SK-N-SH treated with all-trans-retinoic acid at 6 μM for 48 hours (cell line): ENCODE data around the gene GPC3.
A peak's percentile ranks its signal among the peaks of the same experiment; 100 is the strongest.

Source experiments
- ATAC-seq: fragments of 200-7000 bp; cut with Tn5 transposase; 3 replicates; pipeline ENCODE4 v1.9.1; 2020; ENCODE audit warnings: mild to moderate bottlenecking, moderate library complexity
- ARNTL ChIP-seq: fragments of 450-650 bp; formaldehyde crosslinking; IDR thresholded peaks from 2 replicates; pipeline ENCODE4 v1.5.0; 2020; ENCODE audit warnings: low read depth, mild to moderate bottlenecking, moderate library complexity, borderline replicate concordance
- BACH2 ChIP-seq: fragments of 250-450 bp; sonication (Bioruptor Pico); IDR thresholded peaks from 2 replicates; pipeline ENCODE4 v1.9.0; 2021; ENCODE audit warnings: mild to moderate bottlenecking, borderline replicate concordance
- ESRRG ChIP-seq: fragments of 250-450 bp; sonication (Bioruptor Pico); IDR thresholded peaks from 2 replicates; pipeline ENCODE4 v1.6.1; 2021; ENCODE audit warnings: mild to moderate bottlenecking
- ISL1 ChIP-seq: fragments of 250-450 bp; sonication (Bioruptor Pico); IDR thresholded peaks from 2 replicates; pipeline ENCODE4 v2.1.2; 2022; ENCODE audit warnings: mild to moderate bottlenecking, moderate library complexity
- OSR1 ChIP-seq: fragments of 250-450 bp; sonication (Bioruptor Pico); IDR thresholded peaks from 2 replicates; pipeline ENCODE4 v1.8.0; 2022; ENCODE audit warnings: moderate library complexity, mild to moderate bottlenecking, inconsistent platforms
- PPARA ChIP-seq: fragments of 250-450 bp; sonication (Bioruptor Pico); IDR thresholded peaks from 2 replicates; pipeline ENCODE4 v1.5.0; 2020; ENCODE audit warnings: mild to moderate bottlenecking, borderline replicate concordance
- RARB ChIP-seq: fragments of 250-450 bp; sonication (Bioruptor Pico); IDR thresholded peaks from 2 replicates; pipeline ENCODE4 v1.8.0; 2021; ENCODE audit warnings: mild to moderate bottlenecking, moderate library complexity
- SNAI2 ChIP-seq: fragments of 250-450 bp; sonication (Bioruptor Pico); IDR thresholded peaks from 2 replicates; pipeline ENCODE4 v1.5.0; 2020; ENCODE audit warnings: mild to moderate bottlenecking, moderate library complexity
- TCF4 ChIP-seq: fragments of 250-450 bp; sonication (Bioruptor Pico); IDR thresholded peaks from 2 replicates; pipeline ENCODE4 v1.8.0; 2021; ENCODE audit warnings: mild to moderate bottlenecking, moderate library complexity, borderline replicate concordance
- TOX ChIP-seq: fragments of 250-450 bp; sonication (Bioruptor Pico); IDR thresholded peaks from 2 replicates; pipeline ENCODE4 v1.8.0; 2021; ENCODE audit warnings: mild to moderate bottlenecking, moderate library complexity, borderline replicate concordance
- ZC3H10 ChIP-seq: fragments of 250-450 bp; sonication (Bioruptor Pico); IDR thresholded peaks from 2 replicates; pipeline ENCODE4 v1.5.1; 2021; ENCODE audit warnings: mild to moderate bottlenecking, moderate library complexity
- ZFP3 ChIP-seq: fragments of 250-450 bp; sonication (Bioruptor Pico); IDR thresholded peaks from 2 replicates; pipeline ENCODE4 v1.5.0; 2020; ENCODE audit warnings: mild to moderate bottlenecking, moderate library complexity
- ZFP30 ChIP-seq: fragments of 450-650 bp; formaldehyde crosslinking; IDR thresholded peaks from 2 replicates; pipeline ENCODE4 v1.5.0; 2022; ENCODE audit warnings: mild to moderate bottlenecking, moderate library complexity
- ZNF8 ChIP-seq: fragments of 450-650 bp; formaldehyde crosslinking; IDR thresholded peaks from 2 replicates; pipeline ENCODE4 v1.5.0; 2020; ENCODE audit warnings: mild to moderate bottlenecking, moderate library complexity
- TF ChIP-seq, protein P1 (sequence below): fragments of 250-450 bp; sonication (Bioruptor Pico); IDR thresholded peaks from 2 replicates; pipeline ENCODE4 v1.8.0; 2020; ENCODE audit warnings: mild to moderate bottlenecking, moderate library complexity, borderline replicate concordance
- TF ChIP-seq, protein P2 (sequence below): fragments of 250-450 bp; sonication (Bioruptor Pico); IDR thresholded peaks from 2 replicates; pipeline ENCODE4 v1.5.0; 2020; ENCODE audit warnings: mild to moderate bottlenecking, moderate library complexity
- TF ChIP-seq, protein P3 (sequence below): fragments of 250-450 bp; sonication (Bioruptor Pico); IDR thresholded peaks from 2 replicates; pipeline ENCODE4 v1.5.1; 2020; ENCODE audit warnings: low read depth, mild to moderate bottlenecking, moderate library complexity
- TF ChIP-seq, protein P4 (sequence below): fragments of 250-450 bp; sonication (Bioruptor Pico); IDR thresholded peaks from 2 replicates; pipeline ENCODE4 v1.5.1; 2021; ENCODE audit warnings: mild to moderate bottlenecking, moderate library complexity

GPC3 gene

DNA sequence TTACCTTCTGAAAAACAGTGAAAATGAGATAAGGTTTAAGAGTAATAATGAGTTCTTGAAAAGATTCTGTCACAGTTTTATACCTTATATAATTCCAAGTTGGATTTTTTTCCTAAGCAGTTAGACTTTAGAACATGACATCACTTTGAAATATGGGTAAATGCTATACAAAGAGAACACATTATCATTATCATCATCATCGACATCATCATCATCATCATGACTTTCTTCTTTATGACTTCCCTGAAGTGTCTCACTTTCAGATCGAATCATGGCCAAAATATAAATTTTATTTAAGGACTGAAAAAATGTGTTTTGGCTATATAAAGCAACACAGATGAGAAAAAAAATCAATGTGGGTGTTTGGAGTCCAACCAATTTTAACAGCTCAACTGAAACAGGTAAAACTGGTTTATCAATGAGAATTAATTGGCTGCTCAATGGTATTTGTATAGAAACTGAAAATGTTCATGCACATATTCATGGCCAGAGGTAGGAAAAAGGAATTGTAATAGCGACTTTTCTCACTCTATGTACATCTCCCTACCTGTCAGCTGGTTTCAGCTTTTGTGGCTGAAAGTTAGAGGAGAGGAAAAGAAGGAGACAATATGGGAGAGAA, 327.0 kb downstream of the GPC3 start:
- TF ChIP-seq, protein P1, sequence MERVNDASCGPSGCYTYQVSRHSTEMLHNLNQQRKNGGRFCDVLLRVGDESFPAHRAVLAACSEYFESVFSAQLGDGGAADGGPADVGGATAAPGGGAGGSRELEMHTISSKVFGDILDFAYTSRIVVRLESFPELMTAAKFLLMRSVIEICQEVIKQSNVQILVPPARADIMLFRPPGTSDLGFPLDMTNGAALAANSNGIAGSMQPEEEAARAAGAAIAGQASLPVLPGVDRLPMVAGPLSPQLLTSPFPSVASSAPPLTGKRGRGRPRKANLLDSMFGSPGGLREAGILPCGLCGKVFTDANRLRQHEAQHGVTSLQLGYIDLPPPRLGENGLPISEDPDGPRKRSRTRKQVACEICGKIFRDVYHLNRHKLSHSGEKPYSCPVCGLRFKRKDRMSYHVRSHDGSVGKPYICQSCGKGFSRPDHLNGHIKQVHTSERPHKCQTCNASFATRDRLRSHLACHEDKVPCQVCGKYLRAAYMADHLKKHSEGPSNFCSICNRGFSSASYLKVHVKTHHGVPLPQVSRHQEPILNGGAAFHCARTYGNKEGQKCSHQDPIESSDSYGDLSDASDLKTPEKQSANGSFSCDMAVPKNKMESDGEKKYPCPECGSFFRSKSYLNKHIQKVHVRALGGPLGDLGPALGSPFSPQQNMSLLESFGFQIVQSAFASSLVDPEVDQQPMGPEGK (CRISPR knock-in tag): no peak
- TF ChIP-seq ZFP30 (no peak), ZNF8 (CRISPR knock-in tag) (no peak), RARB (CRISPR knock-in tag) (no peak), ZC3H10 (CRISPR knock-in tag) (no peak), TCF4 (no peak), SNAI2 (no peak), BACH2 (CRISPR knock-in tag) (no peak)
- TF ChIP-seq, protein P2, sequence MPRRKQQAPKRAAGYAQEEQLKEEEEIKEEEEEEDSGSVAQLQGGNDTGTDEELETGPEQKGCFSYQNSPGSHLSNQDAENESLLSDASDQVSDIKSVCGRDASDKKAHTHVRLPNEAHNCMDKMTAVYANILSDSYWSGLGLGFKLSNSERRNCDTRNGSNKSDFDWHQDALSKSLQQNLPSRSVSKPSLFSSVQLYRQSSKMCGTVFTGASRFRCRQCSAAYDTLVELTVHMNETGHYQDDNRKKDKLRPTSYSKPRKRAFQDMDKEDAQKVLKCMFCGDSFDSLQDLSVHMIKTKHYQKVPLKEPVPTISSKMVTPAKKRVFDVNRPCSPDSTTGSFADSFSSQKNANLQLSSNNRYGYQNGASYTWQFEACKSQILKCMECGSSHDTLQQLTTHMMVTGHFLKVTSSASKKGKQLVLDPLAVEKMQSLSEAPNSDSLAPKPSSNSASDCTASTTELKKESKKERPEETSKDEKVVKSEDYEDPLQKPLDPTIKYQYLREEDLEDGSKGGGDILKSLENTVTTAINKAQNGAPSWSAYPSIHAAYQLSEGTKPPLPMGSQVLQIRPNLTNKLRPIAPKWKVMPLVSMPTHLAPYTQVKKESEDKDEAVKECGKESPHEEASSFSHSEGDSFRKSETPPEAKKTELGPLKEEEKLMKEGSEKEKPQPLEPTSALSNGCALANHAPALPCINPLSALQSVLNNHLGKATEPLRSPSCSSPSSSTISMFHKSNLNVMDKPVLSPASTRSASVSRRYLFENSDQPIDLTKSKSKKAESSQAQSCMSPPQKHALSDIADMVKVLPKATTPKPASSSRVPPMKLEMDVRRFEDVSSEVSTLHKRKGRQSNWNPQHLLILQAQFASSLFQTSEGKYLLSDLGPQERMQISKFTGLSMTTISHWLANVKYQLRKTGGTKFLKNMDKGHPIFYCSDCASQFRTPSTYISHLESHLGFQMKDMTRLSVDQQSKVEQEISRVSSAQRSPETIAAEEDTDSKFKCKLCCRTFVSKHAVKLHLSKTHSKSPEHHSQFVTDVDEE: no peak
- TF ChIP-seq, protein P3, sequence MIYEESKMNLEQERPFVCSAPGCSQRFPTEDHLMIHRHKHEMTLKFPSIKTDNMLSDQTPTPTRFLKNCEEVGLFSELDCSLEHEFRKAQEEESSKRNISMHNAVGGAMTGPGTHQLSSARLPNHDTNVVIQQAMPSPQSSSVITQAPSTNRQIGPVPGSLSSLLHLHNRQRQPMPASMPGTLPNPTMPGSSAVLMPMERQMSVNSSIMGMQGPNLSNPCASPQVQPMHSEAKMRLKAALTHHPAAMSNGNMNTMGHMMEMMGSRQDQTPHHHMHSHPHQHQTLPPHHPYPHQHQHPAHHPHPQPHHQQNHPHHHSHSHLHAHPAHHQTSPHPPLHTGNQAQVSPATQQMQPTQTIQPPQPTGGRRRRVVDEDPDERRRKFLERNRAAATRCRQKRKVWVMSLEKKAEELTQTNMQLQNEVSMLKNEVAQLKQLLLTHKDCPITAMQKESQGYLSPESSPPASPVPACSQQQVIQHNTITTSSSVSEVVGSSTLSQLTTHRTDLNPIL (CRISPR knock-in tag): no peak
- TF ChIP-seq, protein P4, sequence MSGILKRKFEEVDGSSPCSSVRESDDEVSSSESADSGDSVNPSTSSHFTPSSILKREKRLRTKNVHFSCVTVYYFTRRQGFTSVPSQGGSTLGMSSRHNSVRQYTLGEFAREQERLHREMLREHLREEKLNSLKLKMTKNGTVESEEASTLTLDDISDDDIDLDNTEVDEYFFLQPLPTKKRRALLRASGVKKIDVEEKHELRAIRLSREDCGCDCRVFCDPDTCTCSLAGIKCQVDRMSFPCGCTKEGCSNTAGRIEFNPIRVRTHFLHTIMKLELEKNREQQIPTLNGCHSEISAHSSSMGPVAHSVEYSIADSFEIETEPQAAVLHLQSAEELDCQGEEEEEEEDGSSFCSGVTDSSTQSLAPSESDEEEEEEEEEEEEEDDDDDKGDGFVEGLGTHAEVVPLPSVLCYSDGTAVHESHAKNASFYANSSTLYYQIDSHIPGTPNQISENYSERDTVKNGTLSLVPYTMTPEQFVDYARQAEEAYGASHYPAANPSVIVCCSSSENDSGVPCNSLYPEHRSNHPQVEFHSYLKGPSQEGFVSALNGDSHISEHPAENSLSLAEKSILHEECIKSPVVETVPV (CRISPR knock-in tag): no peak
- TF ChIP-seq, all 23 proteins: peak for 0
- no peak for ATAC-seq

DNA sequence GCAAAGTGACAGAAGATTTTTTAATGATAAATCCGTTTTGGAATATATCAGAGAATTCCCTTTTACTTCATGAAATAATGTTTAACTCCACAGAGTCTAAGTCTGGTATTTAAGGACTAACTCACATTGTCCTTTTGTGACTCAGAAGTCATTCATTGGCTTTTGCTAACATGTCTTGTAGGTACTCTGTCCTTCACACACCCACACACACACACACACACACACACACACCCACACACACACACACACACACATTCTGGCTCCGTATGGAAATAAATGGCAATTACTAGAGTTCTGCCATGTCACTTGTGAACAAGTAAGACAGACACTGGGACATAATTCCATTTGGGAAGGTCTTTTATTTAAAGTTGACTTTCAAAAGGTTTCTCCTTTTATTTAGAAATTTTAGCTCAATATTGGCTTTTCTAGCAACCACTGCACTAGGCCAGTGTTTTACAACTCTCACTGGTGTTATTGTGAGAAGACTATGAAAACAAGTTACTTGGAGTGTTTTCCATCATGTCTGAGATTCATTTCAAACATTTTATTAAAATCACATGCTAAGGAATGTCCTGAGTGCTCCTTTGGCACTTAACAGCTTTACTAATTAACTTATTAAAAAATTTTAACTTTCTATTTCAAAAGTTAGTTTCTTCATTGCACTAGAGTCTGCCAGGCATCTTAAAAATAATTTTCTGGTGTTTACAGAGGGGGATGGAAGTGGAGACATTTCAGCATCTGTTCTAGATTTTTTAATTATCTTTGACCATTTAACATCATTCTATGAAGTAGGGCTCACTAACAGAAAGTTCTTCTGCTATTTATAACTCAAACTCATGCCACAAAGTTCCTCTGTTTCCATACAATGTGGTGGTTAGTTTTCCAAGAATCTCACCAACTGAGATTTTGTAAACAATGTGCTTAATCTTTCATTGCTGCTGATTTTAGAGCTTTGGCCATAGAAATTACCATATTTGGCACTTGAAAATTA, 329.8 kb downstream of the GPC3 start:
- TF ChIP-seq ESRRG (CRISPR knock-in tag) (no peak), ZFP30 (no peak), ZFP3 (CRISPR knock-in tag) (no peak), BACH2 (CRISPR knock-in tag) (no peak), ARNTL (CRISPR knock-in tag) (no peak), TOX (no peak), TCF4 (no peak), ZNF8 (CRISPR knock-in tag) (no peak), OSR1 (no peak), PPARA (CRISPR knock-in tag) (no peak)
- TF ChIP-seq, protein P3 (CRISPR knock-in tag): no peak

DNA sequence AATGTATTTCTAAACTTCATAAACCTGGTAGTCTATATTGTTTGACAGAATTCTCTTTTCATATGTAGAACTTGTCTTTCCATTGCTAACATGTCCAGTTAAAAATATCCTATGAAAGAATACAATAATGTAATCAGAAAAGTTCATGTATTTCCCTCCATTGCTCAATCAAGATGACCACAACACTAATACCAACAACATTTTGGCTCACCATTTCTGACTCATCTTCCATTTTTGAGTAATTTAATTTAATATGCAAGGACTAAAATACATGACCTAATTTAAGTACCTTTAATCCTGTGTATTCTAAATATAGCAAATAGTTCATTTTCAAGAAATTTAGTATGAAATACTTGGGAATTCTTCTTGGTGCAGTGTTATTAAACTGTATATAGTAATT, 330.6 kb downstream of the GPC3 start:
- no peak for ATAC-seq
- TF ChIP-seq ISL1 (no peak), ZFP30 (no peak)
- TF ChIP-seq, protein P3 (CRISPR knock-in tag): no peak

More for the DNA sequence above, 329.8 kb downstream of the GPC3 start:
- ATAC-seq: peak; percentile 31; the same call in 1 of the 3 replicates
